ENCODE results near the gene ZFP91.
A peak's percentile ranks its signal among the peaks of the same experiment; 100 is the strongest.

Gene ZFP91

GRCh38 chr11:58578635-58579191 is at the start of gene ZFP91:
Gene ZFP91 (plus strand): TSS chr11:58579063. CDS start chr11:58579282, 219 bp downstream.
- Histone ChIP-seq H4K20me1 (ENCODE audit: low read depth, low read length) (peaks cover 15% of the 10 kb centered on the region), H3K79me2 (ENCODE audit: insufficient read depth, low read length) (peaks cover 74% of the 10 kb centered on the region), H3K4me2 (ENCODE audit: low read depth, low read length, poor library complexity, severe bottlenecking) (peak within 1 kb of the TSS; percentile 97), H3K27me3 (ENCODE audit: low read length) (no peaks in the 10 kb centered on the region), H3F3A (ENCODE audit: insufficient read depth) (peaks cover 23% of the 10 kb centered on the region), H3K9ac (ENCODE audit: low read length) (peak within 1 kb of the TSS; percentile 97), H2AFZ (ENCODE audit: low read depth, low read length, severe bottlenecking) (no peak within 1 kb of the TSS), H3K4me3 (ENCODE audit: insufficient read depth, low read length, poor library complexity, severe bottlenecking) (peak within 1 kb of the TSS; percentile 89), H3K9me3 (ENCODE audit: insufficient read depth, low read length) (no peaks in the 10 kb centered on the region), H3K9me2 (replicated peaks; ENCODE audit: insufficient read depth, low read length) (no peaks in the 10 kb centered on the region), H3K27ac (ENCODE audit: low read depth, low read length) (peak within 1 kb of the TSS; percentile 97), H3K36me3 (ENCODE audit: low read length) (peaks cover 15% of the 10 kb centered on the region)
- TF ChIP-seq EZH2phosphoT487 (conservative IDR thresholded peaks at IDR 0.05; ENCODE audit: low read length) = no peak
- TF ChIP-seq CTCF (IDR thresholded peaks at IDR 0.05; ENCODE audit: insufficient read depth, low read length, poor library complexity, severe bottlenecking) = no peak

- peaks cover 20% of the 10 kb centered on the region for H3K36me3 ChIP-seq (ENCODE audit: low read length)
- TF ChIP-seq EZH2phosphoT487 (conservative IDR thresholded peaks at IDR 0.05; ENCODE audit: low read length) = no peak
- no peak for TF ChIP-seq CTCF (IDR thresholded peaks at IDR 0.05; ENCODE audit: insufficient read depth, low read length, poor library complexity, severe bottlenecking)
- H3K9ac ChIP-seq (ENCODE audit: low read length) = no peak overlapping the region
- H3K4me3 ChIP-seq (ENCODE audit: insufficient read depth, low read length, poor library complexity, severe bottlenecking) = no peak overlapping the region
- no peak overlapping the region for H2AFZ ChIP-seq (ENCODE audit: low read depth, low read length, severe bottlenecking)
- H3K27me3 ChIP-seq (ENCODE audit: low read length) = no peaks in the 10 kb centered on the region
- H3K9me3 ChIP-seq (ENCODE audit: insufficient read depth, low read length) = no peaks in the 10 kb centered on the region
- 0 out of 2 replicates have a peak, but pooled peaks cover 4% of the 10 kb centered on the region for H3K79me2 ChIP-seq (ENCODE audit: insufficient read depth, low read length)
- no peaks in the 10 kb centered on the region for H4K20me1 ChIP-seq (ENCODE audit: low read depth, low read length)
- H3K27ac ChIP-seq (ENCODE audit: low read depth, low read length) = no peak overlapping the region
- no peak overlapping the region for H3K4me2 ChIP-seq (ENCODE audit: low read depth, low read length, poor library complexity, severe bottlenecking)
- peaks cover 26% of the 10 kb centered on the region for H3F3A ChIP-seq (ENCODE audit: insufficient read depth)
- no peaks in the 10 kb centered on the region for H3K9me2 ChIP-seq (replicated peaks; ENCODE audit: insufficient read depth, low read length)
Observed at GRCh38 chr11:58530236-58530635, 48.6 kb upstream of the ZFP91 start.

- H3K27ac ChIP-seq (ENCODE audit: low read depth, low read length) = no peak overlapping the region
- no peak overlapping the region for H3K4me2 ChIP-seq (ENCODE audit: low read depth, low read length, poor library complexity, severe bottlenecking)
- H4K20me1 ChIP-seq (ENCODE audit: low read depth, low read length) = no peaks in the 10 kb centered on the region
- no peak overlapping the region for H2AFZ ChIP-seq (ENCODE audit: low read depth, low read length, severe bottlenecking)
- H3K9me3 ChIP-seq (ENCODE audit: insufficient read depth, low read length) = no peaks in the 10 kb centered on the region
- H3K9ac ChIP-seq (ENCODE audit: low read length) = no peak overlapping the region
- no peaks in the 10 kb centered on the region for H3K9me2 ChIP-seq (replicated peaks; ENCODE audit: insufficient read depth, low read length)
- TF ChIP-seq EZH2phosphoT487 (conservative IDR thresholded peaks at IDR 0.05; ENCODE audit: low read length) (no peak), CTCF (IDR thresholded peaks at IDR 0.05; ENCODE audit: insufficient read depth, low read length, poor library complexity, severe bottlenecking) (no peak)
- H3K27me3 ChIP-seq (ENCODE audit: low read length) = no peaks in the 10 kb centered on the region
- H3K79me2 ChIP-seq (ENCODE audit: insufficient read depth, low read length) = 0 out of 2 replicates have a peak, but pooled peaks cover 4% of the 10 kb centered on the region
- no peak overlapping the region for H3K4me3 ChIP-seq (ENCODE audit: insufficient read depth, low read length, poor library complexity, severe bottlenecking)
- H3F3A ChIP-seq (ENCODE audit: insufficient read depth) = peaks cover 10% of the 10 kb centered on the region
- peaks cover 20% of the 10 kb centered on the region for H3K36me3 ChIP-seq (ENCODE audit: low read length)
Observed at GRCh38 chr11:58531865-58532341, 47.0 kb upstream of the ZFP91 start.

Data from SU-DHL-6 (cell line).